Muscle layer of duodenum (tissue), 2 donors: ENCODE measurements around the gene PTPRB.
A peak's percentile ranks its signal among the peaks of the same experiment; 100 is the strongest.

Experiments
- H3K27ac ChIP-seq: one replicate; pipeline ENCODE4 v1.7.0; 2013; ENCODE audit warnings: mild to moderate bottlenecking, low read length
- H3K27me3 ChIP-seq: one replicate; pipeline ENCODE4 v1.7.0; 2013; ENCODE audit warnings: low read depth, mild to moderate bottlenecking, control low read depth, low read length
- H3K36me3 ChIP-seq, 2 donors: one replicate each; pipeline ENCODE4 v1.7.0; 2013; ENCODE audit warnings: low read length in 2 of 2, control low read depth in 1 of 2, mild to moderate bottlenecking in 1 of 2; ENCODE audit not compliant: insufficient read depth in 2 of 2, control insufficient read depth in 1 of 2
- H3K4me1 ChIP-seq, 2 donors: one replicate each; pipeline ENCODE4 v1.7.0; 2013; ENCODE audit warnings: low read length in 2 of 2, mild to moderate bottlenecking in 2 of 2, control low read depth in 1 of 2, moderate library complexity in 1 of 2; ENCODE audit not compliant: insufficient read depth in 2 of 2, control insufficient read depth in 1 of 2
- H3K4me3 ChIP-seq, 2 donors: one replicate each; pipeline ENCODE4 v1.7.0; 2013; ENCODE audit warnings: low read length in 2 of 2, low read depth in 1 of 2, mild to moderate bottlenecking in 1 of 2
- H3K9me3 ChIP-seq, 2 donors: one replicate each; pipeline ENCODE4 v1.7.0; 2013; ENCODE audit warnings: low read length in 2 of 2, control low read depth in 1 of 2, mild to moderate bottlenecking in 1 of 2; ENCODE audit not compliant: control insufficient read depth in 1 of 2
- donor health status: healthy.

The PTPRB gene

DNA sequence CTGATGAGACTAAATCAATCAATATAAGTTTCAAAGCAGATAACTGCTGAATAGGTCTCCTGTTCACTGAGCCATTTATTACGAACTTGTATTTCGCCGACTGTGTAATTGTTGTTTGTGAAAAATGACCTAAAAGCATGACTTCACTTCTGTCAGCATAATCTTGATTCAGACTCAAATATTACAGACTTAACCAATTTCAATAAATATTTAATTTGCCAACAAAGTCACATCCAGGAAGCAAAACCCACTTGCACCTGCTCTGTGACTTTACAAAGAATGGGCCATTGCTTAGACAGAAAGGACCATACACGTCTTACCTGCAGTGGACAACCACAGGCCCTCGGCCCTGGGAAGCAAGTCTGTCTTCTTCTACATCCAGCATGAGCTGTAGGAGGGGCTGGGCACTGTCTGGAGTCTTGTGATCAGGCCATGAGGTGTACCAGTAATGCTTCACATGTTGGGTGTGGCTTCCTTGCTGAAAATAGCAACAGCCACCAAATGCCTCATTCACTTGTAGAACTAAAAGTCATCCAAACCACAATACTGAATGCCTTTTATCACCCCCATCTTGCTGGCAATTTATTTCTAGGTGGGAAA lies 23.5 kb upstream of the PTPRB start:
- Histone ChIP-seq H3K9me3 (no peaks in the 10 kb centered on the region), H3K36me3 (no peaks in the 10 kb centered on the region), H3K27ac (no peak overlapping the region), H3K4me3 (no peak overlapping the region), H3K27me3 (no peaks in the 10 kb centered on the region), H3K4me1 (no peaks in the 10 kb centered on the region)

DNA sequence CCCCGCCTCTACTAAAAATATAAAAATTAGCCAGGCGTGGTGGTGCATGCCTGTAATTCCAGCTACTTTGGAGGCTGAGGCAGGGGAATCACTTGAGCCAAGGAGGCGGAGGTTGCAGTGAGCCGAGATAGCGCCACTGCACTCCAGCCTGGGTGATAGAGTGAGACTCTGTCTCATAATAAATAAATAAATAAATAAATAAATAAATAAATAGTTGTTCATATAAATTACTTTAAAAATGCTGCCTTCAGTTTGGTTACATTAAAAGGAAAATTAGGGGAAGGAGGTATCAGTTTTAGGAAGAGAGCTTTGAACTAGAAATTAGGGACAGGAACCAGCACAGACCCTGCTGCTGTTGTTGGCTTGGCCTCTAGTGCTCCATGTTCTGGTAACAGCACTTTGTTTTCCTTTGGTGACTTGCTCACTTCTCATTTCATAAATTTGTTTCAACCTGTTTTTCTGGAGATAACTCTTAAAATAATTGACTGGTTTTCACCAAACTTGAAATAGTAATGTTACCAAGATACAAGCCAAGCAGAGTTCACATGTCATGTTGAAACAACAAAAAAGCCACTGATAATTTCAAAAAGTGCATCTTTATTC lies 22.9 kb upstream of the PTPRB start:
- H3K27me3 ChIP-seq, result no peaks in the 10 kb centered on the region
- no peaks in the 10 kb centered on the region for H3K9me3 ChIP-seq
- no peaks in the 10 kb centered on the region for H3K36me3 ChIP-seq
- H3K27ac ChIP-seq, result no peak overlapping the region
- no peaks in the 10 kb centered on the region for H3K4me1 ChIP-seq
- H3K4me3 ChIP-seq, result no peak overlapping the region

DNA sequence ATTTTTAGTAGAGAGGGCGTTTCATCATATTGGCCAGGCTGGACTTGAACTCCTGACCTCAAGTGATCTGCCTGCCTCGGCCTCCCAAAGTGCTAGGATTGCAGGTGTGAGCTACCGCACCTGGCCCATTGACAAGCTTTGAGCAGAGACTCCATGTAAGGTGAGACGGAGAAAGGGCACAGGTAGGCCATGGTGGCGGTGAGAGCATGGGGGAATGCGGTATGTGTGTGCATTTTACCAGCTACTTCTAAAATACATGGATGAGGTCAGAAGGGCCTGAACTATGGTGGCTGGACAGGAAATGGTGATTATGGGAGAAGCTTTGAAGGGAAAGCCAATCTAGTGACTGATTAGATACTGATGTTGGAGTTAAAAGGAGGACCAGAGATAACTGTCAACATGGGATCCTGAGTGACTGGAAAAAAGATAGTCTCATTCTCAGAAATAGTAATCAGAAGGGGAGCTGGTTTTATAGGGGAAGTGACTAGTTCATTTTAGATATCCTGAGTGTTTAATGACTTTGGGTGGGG lies 21.9 kb upstream of the PTPRB start:
- Histone ChIP-seq H3K9me3 (no peaks in the 10 kb centered on the region), H3K4me3 (no peak overlapping the region), H3K27ac (no peak overlapping the region), H3K36me3 (no peaks in the 10 kb centered on the region), H3K27me3 (no peaks in the 10 kb centered on the region), H3K4me1 (no peaks in the 10 kb centered on the region)

DNA sequence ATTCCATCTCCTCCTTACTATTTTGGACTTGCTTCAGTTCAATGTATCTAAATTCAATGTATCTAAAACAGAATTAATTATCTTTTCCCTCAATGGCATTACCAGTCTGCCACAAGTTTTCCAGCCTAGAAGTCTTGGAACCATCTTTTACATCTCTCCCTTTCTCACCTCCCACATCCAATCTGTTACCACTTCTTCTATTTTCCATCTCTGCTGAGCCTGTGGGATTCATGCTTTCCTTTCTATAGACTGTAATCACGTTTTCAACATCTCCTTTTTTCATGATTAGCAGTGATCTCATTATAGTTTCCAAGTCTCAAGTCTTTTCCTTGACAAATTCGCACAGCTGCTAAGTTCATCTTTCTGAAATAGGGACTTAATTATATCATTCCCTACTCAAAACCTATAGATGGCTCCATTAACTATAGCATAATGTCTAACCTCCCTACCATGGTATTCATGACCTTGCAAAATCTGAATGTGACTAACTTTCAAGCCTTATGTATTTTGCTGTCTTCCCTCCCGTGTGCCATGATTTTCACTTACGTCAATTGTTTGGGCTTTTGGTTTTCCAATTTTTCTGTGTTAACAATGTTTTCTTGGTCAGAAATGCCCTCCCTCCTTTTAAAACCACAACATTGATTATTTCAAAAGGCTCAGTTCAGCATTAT lies 20.5 kb upstream of the PTPRB start:
- Histone ChIP-seq H3K9me3 (no peaks in the 10 kb centered on the region), H3K27me3 (no peaks in the 10 kb centered on the region), H3K4me1 (no peaks in the 10 kb centered on the region), H3K36me3 (no peaks in the 10 kb centered on the region), H3K27ac (no peak overlapping the region), H3K4me3 (no peak overlapping the region)

DNA sequence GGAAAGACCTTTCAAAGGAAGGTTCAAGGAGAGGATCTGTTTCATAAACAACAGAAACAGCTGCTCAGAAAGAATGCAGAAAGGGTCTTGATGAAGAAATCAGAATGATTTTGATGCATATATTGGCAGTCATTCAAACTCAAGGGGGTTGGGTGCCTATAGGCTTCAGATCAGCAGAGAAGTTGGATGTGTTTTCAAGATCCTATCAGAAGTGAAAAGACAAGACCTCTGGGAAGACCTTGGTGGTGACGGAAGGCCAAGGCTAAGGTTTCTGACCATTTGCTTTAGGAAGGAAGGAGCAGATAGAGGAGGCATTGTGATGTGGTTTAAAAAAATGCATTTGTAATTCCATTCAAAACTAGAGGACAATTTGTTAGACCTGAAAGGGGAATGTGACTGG lies 15.2 kb upstream of the PTPRB start:
- Histone ChIP-seq H3K4me1 (peaks cover 0 to 5% of the 10 kb centered on the region in 2 donors), H3K9me3 (no peaks in the 10 kb centered on the region), H3K4me3 (no peak overlapping the region), H3K27me3 (no peaks in the 10 kb centered on the region), H3K36me3 (no peaks in the 10 kb centered on the region), H3K27ac (no peak overlapping the region)

DNA sequence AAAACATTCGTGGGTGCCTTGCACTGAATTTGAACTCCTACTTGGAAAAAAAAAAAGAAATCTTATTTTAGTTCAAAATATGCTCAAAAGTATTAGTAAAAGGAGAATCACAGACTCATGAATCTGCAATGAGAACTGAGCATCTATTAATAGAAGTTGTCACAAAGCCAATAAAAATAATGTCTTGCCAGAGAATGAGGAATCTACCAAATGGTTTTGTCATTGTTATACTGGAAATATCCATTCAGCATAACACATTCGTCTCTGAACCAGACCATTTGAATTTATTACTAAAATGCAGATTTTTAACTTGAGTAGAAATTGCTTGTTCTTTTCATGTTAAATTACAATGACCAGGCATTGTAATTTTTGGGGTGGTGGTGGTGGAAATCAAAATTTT lies 11.6 kb upstream of the PTPRB start:
- Histone ChIP-seq H3K4me1 (peaks cover 5% of the 10 kb centered on the region in 2 donors), H3K27ac (no peak overlapping the region), H3K4me3 (no peak overlapping the region), H3K9me3 (no peaks in the 10 kb centered on the region), H3K36me3 (no peaks in the 10 kb centered on the region), H3K27me3 (no peaks in the 10 kb centered on the region)

DNA sequence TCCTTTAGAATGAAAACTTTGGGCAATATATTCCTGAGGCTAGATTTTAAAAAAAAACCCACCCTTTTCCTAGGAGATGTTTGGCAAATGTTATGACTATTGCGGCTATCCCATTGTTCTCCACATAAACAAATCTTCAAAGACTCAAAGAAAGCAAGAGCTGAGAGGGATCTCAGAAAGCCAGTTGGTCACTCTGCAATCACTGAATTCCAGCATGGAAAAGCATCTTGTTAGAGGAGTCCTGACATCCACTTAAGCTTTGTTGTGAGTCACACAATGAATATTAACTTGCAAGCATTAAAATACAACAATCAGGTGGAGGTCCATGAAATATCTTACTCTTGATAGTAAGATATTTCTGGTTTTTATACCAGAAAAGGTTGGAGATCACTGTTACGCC lies 11.0 kb upstream of the PTPRB start:
- Histone ChIP-seq H3K4me1 (peaks cover 5% of the 10 kb centered on the region in 2 donors), H3K4me3 (no peak overlapping the region), H3K27ac (no peak overlapping the region), H3K27me3 (no peaks in the 10 kb centered on the region), H3K36me3 (no peaks in the 10 kb centered on the region), H3K9me3 (no peaks in the 10 kb centered on the region)

DNA sequence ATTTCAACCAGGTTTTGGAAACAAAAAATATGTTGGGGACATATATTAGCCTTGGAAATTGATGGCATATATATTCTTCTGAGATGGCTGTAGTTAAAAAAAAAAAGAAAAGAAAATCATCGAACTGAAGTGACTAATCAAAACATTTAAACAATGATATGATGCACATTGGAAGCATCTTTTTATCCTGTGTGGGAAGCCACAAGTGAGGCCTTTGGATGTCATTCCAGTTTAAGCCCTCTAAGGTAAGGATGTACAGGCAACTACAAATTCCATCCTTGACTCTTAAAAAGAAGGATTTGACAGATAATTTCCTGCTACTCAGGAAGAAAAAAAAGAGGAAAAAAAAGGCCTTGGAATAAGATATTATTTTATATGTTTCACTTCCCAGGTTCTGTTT lies 9.6 kb upstream of the PTPRB start:
- no peak overlapping the region for H3K27ac ChIP-seq
- no peak overlapping the region for H3K4me3 ChIP-seq
- H3K9me3 ChIP-seq, result no peaks in the 10 kb centered on the region
- no peaks in the 10 kb centered on the region for H3K27me3 ChIP-seq
- peaks cover 5% of the 10 kb centered on the region in 2 donors for H3K4me1 ChIP-seq
- H3K36me3 ChIP-seq, result no peaks in the 10 kb centered on the region

DNA sequence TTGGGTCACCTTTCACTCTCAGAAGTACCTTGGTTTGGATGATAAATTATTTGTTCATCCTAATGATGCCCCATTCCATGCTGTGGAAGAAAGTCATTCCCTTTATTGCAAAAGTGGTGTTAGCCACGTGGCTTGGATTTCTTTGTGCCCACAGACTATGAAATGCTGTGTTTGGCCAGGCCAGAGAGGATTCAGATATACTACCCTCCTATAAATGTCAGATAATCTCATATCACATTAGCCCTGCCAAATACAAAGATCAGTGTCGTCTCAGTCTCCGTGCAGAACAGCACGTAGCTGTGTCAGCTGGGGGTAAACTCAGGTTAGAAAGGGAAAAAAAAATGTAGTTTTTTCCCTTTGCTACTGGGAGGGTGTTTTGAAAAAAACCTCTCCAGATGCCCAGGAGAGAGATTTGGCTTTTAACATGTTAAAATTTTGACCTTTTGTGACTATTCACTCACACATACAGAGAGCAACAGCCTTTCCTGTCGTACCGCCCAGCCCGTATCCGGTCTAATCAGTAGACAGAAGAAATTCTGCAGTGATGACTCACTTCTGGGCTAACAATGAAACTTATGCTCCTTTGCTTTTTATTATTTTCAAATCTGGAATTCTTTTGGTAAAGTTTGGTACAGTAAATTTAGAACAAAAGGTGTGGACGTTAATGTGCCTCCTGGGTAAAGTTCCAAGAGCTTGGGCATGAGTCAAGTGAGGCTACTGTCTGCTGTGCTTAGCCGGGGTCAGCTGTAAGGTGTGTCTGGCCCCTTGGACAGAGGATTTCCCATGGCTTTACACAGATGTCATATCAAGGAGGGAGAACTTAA lies 8.5 kb upstream of the PTPRB start:
- no peaks in the 10 kb centered on the region for H3K9me3 ChIP-seq
- no peaks in the 10 kb centered on the region for H3K36me3 ChIP-seq
- H3K27me3 ChIP-seq, result no peaks in the 10 kb centered on the region
- H3K4me1 ChIP-seq, result peaks cover 5% of the 10 kb centered on the region in 2 donors
- peak overlapping the region in 1 of 2 donors; percentile 10 for H3K4me3 ChIP-seq
- no peak overlapping the region for H3K27ac ChIP-seq

DNA sequence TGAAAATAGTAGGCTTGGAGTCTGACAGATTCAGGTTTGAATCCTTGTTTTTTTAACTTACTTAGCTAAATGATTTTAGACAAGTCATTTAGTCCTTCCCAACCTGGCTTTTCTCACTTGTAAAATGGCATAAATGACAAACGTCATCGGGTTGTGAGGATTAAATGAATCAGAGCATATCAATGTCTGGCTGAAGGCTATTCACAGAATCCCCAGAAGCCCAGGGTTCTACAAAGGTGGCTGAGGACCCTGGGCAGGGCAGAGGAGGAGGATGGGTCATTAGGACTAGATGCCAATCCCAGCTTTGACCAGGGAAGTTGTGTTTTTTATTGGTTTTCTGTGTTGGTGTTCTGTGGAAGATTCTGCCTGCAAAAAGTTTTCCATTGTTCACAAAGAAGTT lies 7.6 kb upstream of the PTPRB start:
- H3K36me3 ChIP-seq, result no peaks in the 10 kb centered on the region
- peaks cover 5% of the 10 kb centered on the region in 2 donors for H3K4me1 ChIP-seq
- H3K9me3 ChIP-seq, result no peaks in the 10 kb centered on the region
- no peaks in the 10 kb centered on the region for H3K27me3 ChIP-seq
- no peak overlapping the region for H3K4me3 ChIP-seq
- H3K27ac ChIP-seq, result no peak overlapping the region

DNA sequence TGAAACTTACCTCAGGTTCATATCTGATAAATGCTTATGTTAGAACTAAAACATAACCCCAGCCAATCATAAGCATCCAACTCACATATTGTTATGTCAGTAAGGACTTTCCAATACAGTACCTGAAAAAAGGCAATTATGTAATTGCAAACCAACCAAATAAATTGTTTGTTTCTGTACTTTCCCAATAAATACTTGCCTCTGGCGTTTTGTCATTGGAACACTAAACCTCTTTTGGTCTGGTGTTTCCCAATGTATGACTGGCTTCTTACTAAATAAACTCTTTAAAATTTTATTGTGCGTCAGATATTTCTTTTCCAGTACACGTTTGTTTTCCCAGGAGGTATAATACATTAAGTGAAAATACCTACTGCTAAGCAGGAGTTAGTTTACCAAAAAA lies 6.7 kb upstream of the PTPRB start:
- no peaks in the 10 kb centered on the region for H3K36me3 ChIP-seq
- H3K9me3 ChIP-seq, result no peaks in the 10 kb centered on the region
- no peak overlapping the region for H3K4me3 ChIP-seq
- H3K27ac ChIP-seq, result no peak overlapping the region
- no peaks in the 10 kb centered on the region for H3K27me3 ChIP-seq
- H3K4me1 ChIP-seq, result peaks cover 5% of the 10 kb centered on the region in 2 donors
